Ishikawa (cell line): Measurements from ENCODE around the gene ITGA6.

Source experiments
- CEBPB ChIP-seq: IDR thresholded peaks from 2 replicates; pipeline ENCODE4 v1.6.1; 2012
- EP300 ChIP-seq: IDR thresholded peaks from 2 replicates; pipeline ENCODE4 v1.6.1; 2012; ENCODE audit warnings: borderline replicate concordance
- FOXM1 ChIP-seq: IDR thresholded peaks from 2 replicates; pipeline ENCODE4 v1.6.1; 2012; ENCODE audit warnings: low read depth, borderline replicate concordance
- RAD21 ChIP-seq: IDR thresholded peaks from 2 replicates; pipeline ENCODE4 v1.6.1; 2012; ENCODE audit warnings: low read depth
- TCF12 ChIP-seq: IDR thresholded peaks from 2 replicates; pipeline ENCODE4 v1.6.1; 2012; ENCODE audit warnings: low read depth
- TEAD4 ChIP-seq: IDR thresholded peaks from 2 replicates; pipeline ENCODE4 v1.6.1; 2012
- YY1 ChIP-seq: IDR thresholded peaks from 2 replicates; pipeline ENCODE4 v1.6.1; 2012; ENCODE audit warnings: low read depth
- TF ChIP-seq, protein P1 (sequence below): IDR thresholded peaks from 2 replicates; pipeline ENCODE4 v1.6.1; 2012
- TF ChIP-seq, protein P2 (sequence below): IDR thresholded peaks from 2 replicates; pipeline ENCODE4 v1.6.1; 2012
- TF ChIP-seq, protein P3 (sequence below): IDR thresholded peaks from 2 replicates; pipeline ENCODE4 v1.6.1; 2012; ENCODE audit warnings: low read depth, mild to moderate bottlenecking

DNA sequence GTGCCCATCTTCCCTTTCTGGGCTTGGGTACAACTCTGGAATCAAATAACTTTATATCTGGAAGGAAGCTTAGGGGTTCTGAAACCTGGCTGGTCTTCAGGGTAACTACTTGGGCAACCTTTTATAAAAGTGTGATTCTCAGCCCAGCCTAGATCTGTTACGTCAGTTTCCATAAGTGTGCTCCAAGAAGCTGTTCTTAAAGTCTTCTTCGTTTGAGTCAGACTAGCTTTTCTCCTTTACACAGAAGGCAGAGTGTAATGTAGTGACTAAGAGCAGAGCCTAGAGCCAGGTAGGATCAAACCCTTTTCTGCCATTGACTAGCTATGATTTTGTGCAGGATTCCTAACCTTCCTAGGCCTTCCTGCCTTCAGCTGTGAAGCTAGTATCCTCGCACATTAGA, 5.8 kb downstream of the ITGA6 start:
- TF ChIP-seq RAD21, result no peak
- TF ChIP-seq EP300, result no peak
- no peak for TF ChIP-seq CEBPB
- TF ChIP-seq, protein P1, sequence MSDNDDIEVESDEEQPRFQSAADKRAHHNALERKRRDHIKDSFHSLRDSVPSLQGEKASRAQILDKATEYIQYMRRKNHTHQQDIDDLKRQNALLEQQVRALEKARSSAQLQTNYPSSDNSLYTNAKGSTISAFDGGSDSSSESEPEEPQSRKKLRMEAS, result no peak
- no peak for TF ChIP-seq TEAD4
- no peak for TF ChIP-seq YY1
- TF ChIP-seq, protein P2, sequence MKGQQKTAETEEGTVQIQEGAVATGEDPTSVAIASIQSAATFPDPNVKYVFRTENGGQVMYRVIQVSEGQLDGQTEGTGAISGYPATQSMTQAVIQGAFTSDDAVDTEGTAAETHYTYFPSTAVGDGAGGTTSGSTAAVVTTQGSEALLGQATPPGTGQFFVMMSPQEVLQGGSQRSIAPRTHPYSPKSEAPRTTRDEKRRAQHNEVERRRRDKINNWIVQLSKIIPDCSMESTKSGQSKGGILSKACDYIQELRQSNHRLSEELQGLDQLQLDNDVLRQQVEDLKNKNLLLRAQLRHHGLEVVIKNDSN, result no peak
- TF ChIP-seq FOXM1, result no peak
- no peak for TF ChIP-seq TCF12
- TF ChIP-seq, protein P3, sequence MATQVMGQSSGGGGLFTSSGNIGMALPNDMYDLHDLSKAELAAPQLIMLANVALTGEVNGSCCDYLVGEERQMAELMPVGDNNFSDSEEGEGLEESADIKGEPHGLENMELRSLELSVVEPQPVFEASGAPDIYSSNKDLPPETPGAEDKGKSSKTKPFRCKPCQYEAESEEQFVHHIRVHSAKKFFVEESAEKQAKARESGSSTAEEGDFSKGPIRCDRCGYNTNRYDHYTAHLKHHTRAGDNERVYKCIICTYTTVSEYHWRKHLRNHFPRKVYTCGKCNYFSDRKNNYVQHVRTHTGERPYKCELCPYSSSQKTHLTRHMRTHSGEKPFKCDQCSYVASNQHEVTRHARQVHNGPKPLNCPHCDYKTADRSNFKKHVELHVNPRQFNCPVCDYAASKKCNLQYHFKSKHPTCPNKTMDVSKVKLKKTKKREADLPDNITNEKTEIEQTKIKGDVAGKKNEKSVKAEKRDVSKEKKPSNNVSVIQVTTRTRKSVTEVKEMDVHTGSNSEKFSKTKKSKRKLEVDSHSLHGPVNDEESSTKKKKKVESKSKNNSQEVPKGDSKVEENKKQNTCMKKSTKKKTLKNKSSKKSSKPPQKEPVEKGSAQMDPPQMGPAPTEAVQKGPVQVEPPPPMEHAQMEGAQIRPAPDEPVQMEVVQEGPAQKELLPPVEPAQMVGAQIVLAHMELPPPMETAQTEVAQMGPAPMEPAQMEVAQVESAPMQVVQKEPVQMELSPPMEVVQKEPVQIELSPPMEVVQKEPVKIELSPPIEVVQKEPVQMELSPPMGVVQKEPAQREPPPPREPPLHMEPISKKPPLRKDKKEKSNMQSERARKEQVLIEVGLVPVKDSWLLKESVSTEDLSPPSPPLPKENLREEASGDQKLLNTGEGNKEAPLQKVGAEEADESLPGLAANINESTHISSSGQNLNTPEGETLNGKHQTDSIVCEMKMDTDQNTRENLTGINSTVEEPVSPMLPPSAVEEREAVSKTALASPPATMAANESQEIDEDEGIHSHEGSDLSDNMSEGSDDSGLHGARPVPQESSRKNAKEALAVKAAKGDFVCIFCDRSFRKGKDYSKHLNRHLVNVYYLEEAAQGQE, result no peak
